Kidney epithelial cell (primary cell): ENCODE results near the gene SCUBE1. TPM values are rescaled to one million over a fixed set of nuclear protein-coding genes. Genes with fewer than 3 reads are reported as not detected.

Experiments
- DNase-seq: peaks from one replicate; pipeline ENCODE4 v3.0.0-alpha.2; 2010; ENCODE audit warnings: low read depth
- H3K27me3 ChIP-seq: 2 replicates; pipeline ENCODE4 v1.6.0; 2011; ENCODE audit warnings: low read length; ENCODE audit not compliant: control insufficient read depth, insufficient read depth
- H3K36me3 ChIP-seq: 2 replicates; pipeline ENCODE4 v1.5.1; 2011; ENCODE audit warnings: low read length; ENCODE audit not compliant: control insufficient read depth, insufficient read depth
- H3K4me3 ChIP-seq: 2 replicates; pipeline ENCODE4 v1.5.1; 2011; ENCODE audit warnings: low read depth, mild to moderate bottlenecking, control low read depth, low read length
- CTCF ChIP-seq: IDR thresholded peaks from 2 replicates; pipeline ENCODE4 v1.5.1; 2011; ENCODE audit warnings: mild to moderate bottlenecking, moderate library complexity, low read length, control low read depth, inconsistent platforms; ENCODE audit not compliant: insufficient read depth, poor library complexity, severe bottlenecking
- total RNA-seq: library from RNA; depleted of rRNA; stranded (reverse); fragments of >200 nt; gene quantifications from 2 replicates; pipeline ENCODE4 v1.2.3, GENCODE V29; 2015

The SCUBE1 gene
- total RNA-seq, 1 donor from 2014 or later = 0.04 TPM

- H3K36me3 ChIP-seq = no peaks in the 10 kb centered on the region
- no peak overlapping the region for H3K4me3 ChIP-seq
- TF ChIP-seq CTCF = no peak
- peaks cover 26% of the 10 kb centered on the region for H3K27me3 ChIP-seq
- DNase-seq = no peak
Observed at GRCh38 chr22:43337385-43337784, 5.8 kb downstream of the SCUBE1 start.

GRCh38 chr22:43334378-43334777 lies 8.8 kb downstream of the SCUBE1 start:
- peaks cover 5% of the 10 kb centered on the region for H3K27me3 ChIP-seq
- DNase-seq = no peak
- no peaks in the 10 kb centered on the region for H3K36me3 ChIP-seq
- no peak overlapping the region for H3K4me3 ChIP-seq
- no peak for TF ChIP-seq CTCF

GRCh38 chr22:43333978-43334377 lies 9.2 kb downstream of the SCUBE1 start:
- no peak for TF ChIP-seq CTCF
- peaks cover 2% of the 10 kb centered on the region for H3K27me3 ChIP-seq

GRCh38 chr22:43333156-43333555 lies 10.0 kb downstream of the SCUBE1 start:
- Histone ChIP-seq H3K36me3 (no peaks in the 10 kb centered on the region), H3K4me3 (no peak overlapping the region), H3K27me3 (no peaks in the 10 kb centered on the region)
- DNase-seq = no peak
- no peak for TF ChIP-seq CTCF

More at GRCh38 chr22:43333978-43334377, 9.2 kb downstream of the SCUBE1 start:
- DNase-seq = no peak
- Histone ChIP-seq H3K4me3 (no peak overlapping the region), H3K36me3 (no peaks in the 10 kb centered on the region)

GRCh38 chr22:43331698-43332097 lies 11.5 kb downstream of the SCUBE1 start:
- no peak overlapping the region for H3K4me3 ChIP-seq
- no peaks in the 10 kb centered on the region for H3K36me3 ChIP-seq
- peaks cover 1% of the 10 kb centered on the region for H3K27me3 ChIP-seq
- no peak for DNase-seq
- no peak for TF ChIP-seq CTCF

- H3K36me3 ChIP-seq = no peaks in the 10 kb centered on the region
- no peak overlapping the region for H3K4me3 ChIP-seq
- H3K27me3 ChIP-seq = peaks cover 6% of the 10 kb centered on the region
- DNase-seq = no peak
- no peak for TF ChIP-seq CTCF
Observed at GRCh38 chr22:43331069-43331451, 12.1 kb downstream of the SCUBE1 start.
